OCI-LY1 (cell line): Measurements from ENCODE around the gene S100A11.

ENCODE experiments used
- CTCF ChIP-seq: fragments of 200-600 bp; sonication (generic), shearing (Covaris generic); IDR thresholded peaks from 2 replicates; pipeline ENCODE4 v1.5.1; 2017; ENCODE audit warnings: mild to moderate bottlenecking, antibody characterized with exemption, low read length, moderate library complexity, mixed read lengths
- EZH2 ChIP-seq: fragments of 200-600 bp; sonication (generic), shearing (Covaris generic); IDR thresholded peaks from 2 replicates; pipeline ENCODE4 v1.8.0; 2017; ENCODE audit warnings: borderline replicate concordance, mixed run types, mild to moderate bottlenecking, antibody characterized with exemption, low read length, moderate library complexity, mixed read lengths

- no peak for TF ChIP-seq CTCF
- TF ChIP-seq EZH2, result no peak
Measured at GRCh38 chr1:151984313-151984956, 52.4 kb downstream of the S100A11 start.
